VCaP (cell line): ENCODE results near the gene ZNF200.

Experiments
- H3K27ac ChIP-seq: fragments of 450-650 bp; 2 replicates; pipeline ENCODE4 v1.5.1; 2017
- TF ChIP-seq, protein P1 (sequence below): fragments of 450-650 bp; conservative IDR thresholded peaks from 2 replicates; pipeline ENCODE4 v1.5.1; 2017; ENCODE audit warnings: mild to moderate bottlenecking, moderate library complexity

ZNF200 gene

DNA sequence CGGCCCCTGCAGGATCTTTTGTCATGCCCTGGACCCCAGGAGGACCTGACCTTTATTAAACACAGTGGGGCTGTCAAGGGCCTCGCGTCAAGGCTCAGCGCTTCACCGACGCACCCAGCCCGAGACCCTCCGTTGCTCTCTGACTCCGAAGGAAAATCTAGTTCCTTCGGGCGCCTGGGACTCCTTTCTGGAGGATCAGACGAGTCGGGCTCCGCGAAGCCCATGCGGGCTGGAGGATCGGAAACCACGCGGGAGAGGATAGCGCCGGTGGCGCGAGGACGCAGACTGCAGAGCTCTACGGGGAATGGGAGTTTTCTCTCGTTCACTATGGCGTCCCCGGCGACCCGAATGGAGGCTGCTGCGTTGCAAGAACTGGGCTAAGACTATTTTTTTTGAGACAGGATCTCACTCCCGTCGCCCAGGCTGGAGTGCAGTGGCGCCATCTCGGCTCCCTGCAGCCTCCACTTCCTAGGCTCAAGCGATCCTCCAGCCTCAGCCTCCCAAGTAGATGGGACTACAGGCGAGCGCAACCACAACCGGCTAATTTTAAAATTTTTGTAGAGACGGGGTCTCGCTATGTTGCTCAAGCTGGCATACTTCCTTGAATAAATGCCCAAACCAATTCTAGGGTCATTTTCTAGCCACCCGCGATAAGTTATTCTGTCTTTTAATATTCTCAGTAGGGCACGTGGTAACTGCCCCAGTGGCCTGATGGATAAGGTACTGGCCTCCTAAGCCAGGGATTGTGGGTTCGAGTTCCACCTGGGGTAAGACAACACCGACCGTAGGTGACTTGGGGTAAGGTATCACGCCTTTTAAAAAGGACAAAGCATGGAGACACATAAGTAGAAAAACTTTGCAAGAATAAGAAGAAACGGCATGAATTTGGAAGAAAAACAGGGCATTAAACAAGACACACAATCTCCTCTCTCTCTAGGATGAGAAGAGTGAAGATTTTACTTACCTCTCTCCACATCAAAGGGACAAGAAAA, 41.4 kb downstream of the ZNF200 start:
- TF ChIP-seq, protein P1, sequence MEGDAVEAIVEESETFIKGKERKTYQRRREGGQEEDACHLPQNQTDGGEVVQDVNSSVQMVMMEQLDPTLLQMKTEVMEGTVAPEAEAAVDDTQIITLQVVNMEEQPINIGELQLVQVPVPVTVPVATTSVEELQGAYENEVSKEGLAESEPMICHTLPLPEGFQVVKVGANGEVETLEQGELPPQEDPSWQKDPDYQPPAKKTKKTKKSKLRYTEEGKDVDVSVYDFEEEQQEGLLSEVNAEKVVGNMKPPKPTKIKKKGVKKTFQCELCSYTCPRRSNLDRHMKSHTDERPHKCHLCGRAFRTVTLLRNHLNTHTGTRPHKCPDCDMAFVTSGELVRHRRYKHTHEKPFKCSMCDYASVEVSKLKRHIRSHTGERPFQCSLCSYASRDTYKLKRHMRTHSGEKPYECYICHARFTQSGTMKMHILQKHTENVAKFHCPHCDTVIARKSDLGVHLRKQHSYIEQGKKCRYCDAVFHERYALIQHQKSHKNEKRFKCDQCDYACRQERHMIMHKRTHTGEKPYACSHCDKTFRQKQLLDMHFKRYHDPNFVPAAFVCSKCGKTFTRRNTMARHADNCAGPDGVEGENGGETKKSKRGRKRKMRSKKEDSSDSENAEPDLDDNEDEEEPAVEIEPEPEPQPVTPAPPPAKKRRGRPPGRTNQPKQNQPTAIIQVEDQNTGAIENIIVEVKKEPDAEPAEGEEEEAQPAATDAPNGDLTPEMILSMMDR: no peak
- H3K27ac ChIP-seq: no peak overlapping the region

GRCh38 chr16:3192476-3193019, 42.4 kb downstream of the ZNF200 start:
- H3K27ac ChIP-seq: no peak overlapping the region
- TF ChIP-seq, protein P1: no peak

- no peak overlapping the region for H3K27ac ChIP-seq
- TF ChIP-seq, protein P1: no peak
Measured at GRCh38 chr16:3190949-3191353, 44.0 kb downstream of the ZNF200 start.

GRCh38 chr16:3189869-3190268, 45.1 kb downstream of the ZNF200 start:
- TF ChIP-seq, protein P1: no peak
- H3K27ac ChIP-seq: no peak overlapping the region

GRCh38 chr16:3188925-3189825, 45.8 kb downstream of the ZNF200 start:
- TF ChIP-seq, protein P1: no peak
- H3K27ac ChIP-seq: no peak overlapping the region

- H3K27ac ChIP-seq: no peak overlapping the region
- TF ChIP-seq, protein P1: no peak
Measured at GRCh38 chr16:3188675-3188924, 46.4 kb downstream of the ZNF200 start.
